MM.1S (cell line): ENCODE results near the gene ALAS1.

ENCODE experiments used
- CTCF ChIP-seq: fragments of 300-600 bp; sonication (generic); IDR thresholded peaks from 2 replicates; pipeline ENCODE4 v1.5.1; 2016; ENCODE audit warnings: antibody characterized with exemption, low read length, mixed read lengths
- EZH2 ChIP-seq: fragments of 300-600 bp; sonication (generic); optimal IDR thresholded peaks from 2 replicates; pipeline ENCODE3; 2017; ENCODE audit warnings: low read depth, mild to moderate bottlenecking, antibody characterized with exemption, low read length, mixed read lengths
- EZH2phosphoT487 ChIP-seq: fragments of 300-600 bp; sonication (generic); IDR thresholded peaks from 2 replicates; pipeline ENCODE4 v1.6.1; 2018; ENCODE audit warnings: antibody characterized with exemption, low read length

GRCh38 chr3:52167240-52167639 lies 30.7 kb upstream of the ALAS1 start:
- TF ChIP-seq CTCF (no peak), EZH2 (no peak), EZH2phosphoT487 (no peak)
